NT2/D1 (cell line): Measurements from ENCODE around the gene WDR6.

Experiments
- DNase-seq: peaks from one replicate; pipeline ENCODE4 v3.0.0-alpha.2; 2011; ENCODE audit warnings: low read depth, low spot score
- H3K27me3 ChIP-seq: 2 replicates; pipeline ENCODE4 v1.6.0; 2011; ENCODE audit warnings: mild to moderate bottlenecking; ENCODE audit not compliant: insufficient read length, insufficient read depth
- H3K36me3 ChIP-seq: 2 replicates; pipeline ENCODE4 v1.6.1; 2011; ENCODE audit warnings: mild to moderate bottlenecking, low read length, mixed read lengths; ENCODE audit not compliant: insufficient read depth, insufficient read length
- H3K4me1 ChIP-seq: 2 replicates; pipeline ENCODE4 v1.5.1; 2011; ENCODE audit not compliant: insufficient read depth, insufficient read length
- H3K4me3 ChIP-seq: 2 replicates; pipeline ENCODE4 v1.5.1; 2011; ENCODE audit warnings: low read depth; ENCODE audit not compliant: insufficient read length
- H3K9ac ChIP-seq: 2 replicates; pipeline ENCODE4 v1.6.0; 2011; ENCODE audit warnings: low read depth; ENCODE audit not compliant: insufficient read length
- H3K9me3 ChIP-seq: 2 replicates; pipeline ENCODE4 v1.5.1; 2011; ENCODE audit warnings: mild to moderate bottlenecking, low read length; ENCODE audit not compliant: insufficient read depth
- SUZ12 ChIP-seq: IDR thresholded peaks from 2 replicates; pipeline ENCODE4 v1.6.1; 2011; ENCODE audit not compliant: insufficient read length, insufficient read depth; ENCODE audit errors: extremely low read depth
- YY1 ChIP-seq: IDR thresholded peaks from 2 replicates; pipeline ENCODE4 v1.6.1; 2011; ENCODE audit not compliant: insufficient read length, insufficient read depth
- ZNF274 ChIP-seq: IDR thresholded peaks from 2 replicates; pipeline ENCODE4 v1.6.1; 2011; ENCODE audit warnings: mild to moderate bottlenecking, low read depth, low read length

The WDR6 gene

GRCh38 chr3:48970586-48970985 is 36.6 kb upstream of the WDR6 start:
- H3K4me3 ChIP-seq = no peak overlapping the region
- peaks cover 94% of the 10 kb centered on the region for H3K36me3 ChIP-seq
- H3K4me1 ChIP-seq = peaks cover 3% of the 10 kb centered on the region
- no peaks in the 10 kb centered on the region for H3K9me3 ChIP-seq
- H3K9ac ChIP-seq = no peak overlapping the region
- DNase-seq = no peak
- no peaks in the 10 kb centered on the region for H3K27me3 ChIP-seq
- TF ChIP-seq ZNF274 = no peak
- TF ChIP-seq SUZ12 = no peak
- no peak for TF ChIP-seq YY1

GRCh38 chr3:48974076-48974864 is 32.9 kb upstream of the WDR6 start:
- no peaks in the 10 kb centered on the region for H3K27me3 ChIP-seq
- no peaks in the 10 kb centered on the region for H3K9me3 ChIP-seq
- DNase-seq = no peak
- no peaks in the 10 kb centered on the region for H3K4me1 ChIP-seq
- H3K4me3 ChIP-seq = no peak overlapping the region
- TF ChIP-seq SUZ12 (no peak), YY1 (no peak), ZNF274 (no peak)
- H3K9ac ChIP-seq = no peak overlapping the region
- H3K36me3 ChIP-seq = peaks cover 89% of the 10 kb centered on the region

GRCh38 chr3:48979451-48979850 is 27.7 kb upstream of the WDR6 start:
- TF ChIP-seq YY1 (no peak), SUZ12 (no peak), ZNF274 (no peak)
- no peak overlapping the region for H3K4me3 ChIP-seq
- no peaks in the 10 kb centered on the region for H3K27me3 ChIP-seq
- peaks cover 85% of the 10 kb centered on the region for H3K36me3 ChIP-seq
- H3K9ac ChIP-seq = no peak overlapping the region
- DNase-seq = no peak
- H3K4me1 ChIP-seq = peaks cover 2% of the 10 kb centered on the region
- H3K9me3 ChIP-seq = no peaks in the 10 kb centered on the region

- peaks cover 85% of the 10 kb centered on the region for H3K36me3 ChIP-seq
- no peak overlapping the region for H3K9ac ChIP-seq
- no peaks in the 10 kb centered on the region for H3K9me3 ChIP-seq
- no peak for DNase-seq
- peaks cover 2% of the 10 kb centered on the region for H3K4me1 ChIP-seq
- no peaks in the 10 kb centered on the region for H3K27me3 ChIP-seq
- TF ChIP-seq ZNF274 (no peak), SUZ12 (no peak), YY1 (no peak)
- H3K4me3 ChIP-seq = no peak overlapping the region
Observed at GRCh38 chr3:48980295-48980694, 26.9 kb upstream of the WDR6 start.

GRCh38 chr3:48982016-48982415 is 25.2 kb upstream of the WDR6 start:
- Histone ChIP-seq H3K27me3 (no peaks in the 10 kb centered on the region), H3K9me3 (no peaks in the 10 kb centered on the region), H3K9ac (no peak overlapping the region), H3K4me1 (peaks cover 2% of the 10 kb centered on the region), H3K36me3 (peaks cover 82% of the 10 kb centered on the region), H3K4me3 (no peak overlapping the region)
- TF ChIP-seq YY1 = no peak
- TF ChIP-seq SUZ12 = no peak
- no peak for TF ChIP-seq ZNF274
- DNase-seq = no peak

GRCh38 chr3:48982686-48983085 is 24.5 kb upstream of the WDR6 start:
- Histone ChIP-seq H3K4me3 (no peak overlapping the region), H3K36me3 (peaks cover 79% of the 10 kb centered on the region), H3K4me1 (peaks cover 2% of the 10 kb centered on the region), H3K9ac (no peak overlapping the region), H3K27me3 (no peaks in the 10 kb centered on the region), H3K9me3 (no peaks in the 10 kb centered on the region)
- no peak for TF ChIP-seq YY1
- no peak for TF ChIP-seq SUZ12
- no peak for TF ChIP-seq ZNF274
- no peak for DNase-seq

- Histone ChIP-seq H3K27me3 (no peaks in the 10 kb centered on the region), H3K9ac (no peak overlapping the region), H3K4me1 (peaks cover 2% of the 10 kb centered on the region), H3K36me3 (peaks cover 75% of the 10 kb centered on the region), H3K9me3 (no peaks in the 10 kb centered on the region), H3K4me3 (no peak overlapping the region)
- TF ChIP-seq YY1 (no peak), ZNF274 (no peak), SUZ12 (no peak)
- DNase-seq = no peak
Observed at GRCh38 chr3:48983096-48983495, 24.1 kb upstream of the WDR6 start.

GRCh38 chr3:48984663-48985062 is 22.5 kb upstream of the WDR6 start:
- no peak overlapping the region for H3K4me3 ChIP-seq
- H3K9me3 ChIP-seq = no peaks in the 10 kb centered on the region
- no peak for TF ChIP-seq YY1
- TF ChIP-seq ZNF274 = no peak
- no peak for TF ChIP-seq SUZ12
- peaks cover 60% of the 10 kb centered on the region for H3K36me3 ChIP-seq
- H3K27me3 ChIP-seq = no peaks in the 10 kb centered on the region
- no peak for DNase-seq
- peaks cover 5% of the 10 kb centered on the region for H3K4me1 ChIP-seq
- H3K9ac ChIP-seq = no peak overlapping the region
